GM12891 (cell line): ENCODE results near the gene C11orf98.

Experiments used
- DNase-seq: peaks from one replicate; pipeline ENCODE4 v3.0.0; 2011; ENCODE audit warnings: low spot score; ENCODE audit not compliant: insufficient read length
- FAIRE-seq: peaks from 2 replicates; lab custom pipeline; 2011; peaks lifted over from hg19 to GRCh38; lab: Jason Lieb, UNC
- PAX5 ChIP-seq: IDR thresholded peaks from 2 replicates; pipeline ENCODE4 v1.6.1; 2011; ENCODE audit warnings: low read length, moderate library complexity, mild to moderate bottlenecking; ENCODE audit not compliant: insufficient read depth, severe bottlenecking
- POLR2A ChIP-seq: IDR thresholded peaks from 2 replicates; pipeline ENCODE4 v1.6.1; 2011; ENCODE audit warnings: low read depth, low read length, control low read depth
- POLR2AphosphoS5 ChIP-seq: IDR thresholded peaks from 2 replicates; pipeline ENCODE4 v1.6.1; 2011; ENCODE audit warnings: low read depth, low read length, control low read depth
- POU2F2 ChIP-seq: IDR thresholded peaks from 2 replicates; pipeline ENCODE4 v1.6.1; 2011; ENCODE audit warnings: low read depth, mild to moderate bottlenecking, control low read depth, low read length, moderate library complexity
- SPI1 ChIP-seq: IDR thresholded peaks from 2 replicates; pipeline ENCODE4 v1.6.1; 2011; ENCODE audit warnings: low read depth, low read length, control low read depth
- TAF1 ChIP-seq: IDR thresholded peaks from 2 replicates; pipeline ENCODE4 v1.6.1; 2011; ENCODE audit warnings: low read depth, low read length, control low read depth

Gene C11orf98

DNA sequence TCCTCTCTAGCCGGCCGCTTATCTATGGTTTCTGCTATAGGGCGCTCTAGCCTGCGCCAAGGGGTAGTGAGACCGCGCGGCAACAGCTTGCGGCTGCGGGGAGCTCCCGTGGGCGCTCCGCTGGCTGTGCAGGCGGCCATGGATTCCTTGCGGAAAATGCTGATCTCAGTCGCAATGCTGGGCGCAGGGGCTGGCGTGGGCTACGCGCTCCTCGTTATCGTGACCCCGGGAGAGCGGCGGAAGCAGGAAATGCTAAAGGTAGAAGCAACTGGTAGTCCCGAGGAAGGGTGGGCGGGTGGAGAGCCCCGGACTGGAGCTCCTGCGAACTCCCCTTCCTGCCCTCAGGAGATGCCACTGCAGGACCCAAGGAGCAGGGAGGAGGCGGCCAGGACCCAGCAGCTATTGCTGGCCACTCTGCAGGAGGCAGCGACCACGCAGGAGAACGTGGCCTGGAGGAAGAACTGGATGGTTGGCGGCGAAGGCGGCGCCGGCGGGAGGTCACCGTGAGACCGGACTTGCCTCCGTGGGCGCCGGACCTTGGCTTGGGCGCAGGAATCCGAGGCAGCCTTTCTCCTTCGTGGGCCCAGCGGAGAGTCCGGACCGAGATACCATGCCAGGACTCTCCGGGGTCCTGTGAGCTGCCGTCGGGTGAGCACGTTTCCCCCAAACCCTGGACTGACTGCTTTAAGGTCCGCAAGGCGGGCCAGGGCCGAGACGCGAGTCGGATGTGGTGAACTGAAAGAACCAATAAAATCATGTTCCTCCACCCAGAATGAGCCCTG lies 6.8 kb upstream of the C11orf98 start, which contains the start of the genes LBHD1 and UQCC3:
Gene LBHD1 (minus strand): TSS at position 660 of the 782 bp plus-strand sequence. CDS start 2,236 bp downstream, outside the sequence.
Gene UQCC3 (plus strand): TSS at position 66 of the 782 bp plus-strand sequence. CDS start 73 bp downstream, at position 139.
- no peak for TF ChIP-seq SPI1
- peak; percentile 89 for TF ChIP-seq POLR2A
- TF ChIP-seq POLR2AphosphoS5, result peak; percentile 94
- peak; percentile 64 for TF ChIP-seq TAF1
- TF ChIP-seq PAX5, result no peak
- peak; percentile 73; the same call in 1 of the 2 replicates for TF ChIP-seq POU2F2
- DNase-seq (peak; percentile 85), FAIRE-seq (peak; percentile 41)

DNA sequence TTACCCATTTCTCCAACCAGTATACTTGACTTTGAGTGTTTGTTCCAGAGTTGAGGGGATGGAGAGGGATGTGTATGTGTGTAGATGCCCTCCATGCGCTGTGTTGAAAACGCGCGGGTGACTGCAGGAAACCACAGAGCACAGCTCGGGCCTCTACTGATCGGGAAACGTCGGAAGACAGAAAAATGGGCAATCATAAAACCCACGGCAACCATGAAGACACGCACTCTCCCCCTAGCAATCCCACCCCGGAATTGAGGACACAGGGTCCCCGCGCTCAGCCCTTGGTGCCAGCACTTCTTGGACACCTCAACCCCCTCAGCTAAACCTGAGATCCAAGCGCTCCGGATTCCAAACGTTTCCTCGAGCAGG lies 6.2 kb upstream of the C11orf98 start:
- DNase-seq, result no peak
- FAIRE-seq, result no peak
- 0 out of 2 replicates have a peak, but pooled peaks have one; percentile 37 for TF ChIP-seq POLR2A
- no peak; the same call in 1 of the 2 replicates for TF ChIP-seq POLR2AphosphoS5

DNA sequence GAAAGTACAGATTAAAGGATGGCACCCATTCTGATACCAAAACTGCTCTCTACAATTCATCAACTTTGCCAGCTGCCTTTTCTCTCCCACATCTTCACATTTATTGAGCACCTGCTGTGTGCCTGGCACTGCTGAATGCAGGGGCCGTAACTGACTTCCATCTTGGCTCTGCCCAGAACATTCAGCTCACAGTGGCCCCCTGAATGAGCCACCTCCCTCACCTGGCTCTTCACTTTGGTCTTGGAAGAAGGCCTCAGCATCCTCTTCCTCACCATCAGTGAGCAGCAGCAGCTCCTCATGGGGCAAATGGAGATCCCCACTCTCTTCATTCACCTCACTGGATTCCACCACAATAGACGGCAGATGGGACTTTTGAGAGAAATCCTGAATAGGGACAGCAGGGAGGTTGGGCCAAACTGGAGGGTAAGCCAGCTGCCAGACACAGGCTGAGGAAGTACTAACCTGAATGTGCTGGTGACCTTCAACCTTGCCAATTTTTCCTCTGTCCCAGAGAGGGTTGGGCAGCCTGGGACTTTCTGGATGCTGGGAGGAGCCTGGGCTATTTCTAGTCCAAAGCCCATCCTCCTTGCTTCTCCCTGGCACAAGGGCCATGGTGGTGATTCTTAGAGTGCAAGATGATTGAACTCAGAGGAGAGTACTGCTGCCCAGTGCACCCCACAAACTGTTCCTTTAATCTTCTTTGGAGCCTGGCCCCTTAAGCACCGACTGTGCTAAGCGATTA lies 4.6 kb upstream of the C11orf98 start:
- TF ChIP-seq TAF1, result no peak
- TF ChIP-seq POLR2A, result no peak
- TF ChIP-seq POLR2AphosphoS5, result no peak
- TF ChIP-seq POU2F2, result no peak
- TF ChIP-seq SPI1, result no peak
- TF ChIP-seq PAX5, result no peak
- DNase-seq, result no peak
- no peak for FAIRE-seq

DNA sequence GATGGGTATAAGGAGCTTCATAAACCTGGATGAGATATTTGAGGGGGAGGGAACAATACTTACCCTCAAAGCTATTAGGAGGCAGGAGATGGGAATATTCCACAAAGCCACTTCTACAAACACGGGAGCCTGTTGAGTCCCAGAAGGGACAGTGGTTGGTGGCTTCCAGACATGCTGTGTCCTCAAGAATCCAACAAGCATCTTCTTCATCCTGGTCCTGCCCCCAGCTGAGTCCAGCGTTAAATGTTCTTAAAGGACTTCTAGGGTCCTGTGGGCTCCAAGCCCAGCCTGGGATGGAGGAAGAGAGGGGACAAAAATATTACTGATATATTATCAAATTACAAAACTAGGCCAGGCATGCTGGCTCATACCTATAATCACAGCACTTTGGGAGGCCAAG lies 2.5 kb upstream of the C11orf98 start:
- FAIRE-seq, result no peak
- no peak for TF ChIP-seq TAF1
- TF ChIP-seq POLR2AphosphoS5, result no peak
- TF ChIP-seq PAX5, result no peak
- TF ChIP-seq POLR2A, result no peak
- no peak for TF ChIP-seq SPI1
- TF ChIP-seq POU2F2, result no peak
- no peak for DNase-seq

DNA sequence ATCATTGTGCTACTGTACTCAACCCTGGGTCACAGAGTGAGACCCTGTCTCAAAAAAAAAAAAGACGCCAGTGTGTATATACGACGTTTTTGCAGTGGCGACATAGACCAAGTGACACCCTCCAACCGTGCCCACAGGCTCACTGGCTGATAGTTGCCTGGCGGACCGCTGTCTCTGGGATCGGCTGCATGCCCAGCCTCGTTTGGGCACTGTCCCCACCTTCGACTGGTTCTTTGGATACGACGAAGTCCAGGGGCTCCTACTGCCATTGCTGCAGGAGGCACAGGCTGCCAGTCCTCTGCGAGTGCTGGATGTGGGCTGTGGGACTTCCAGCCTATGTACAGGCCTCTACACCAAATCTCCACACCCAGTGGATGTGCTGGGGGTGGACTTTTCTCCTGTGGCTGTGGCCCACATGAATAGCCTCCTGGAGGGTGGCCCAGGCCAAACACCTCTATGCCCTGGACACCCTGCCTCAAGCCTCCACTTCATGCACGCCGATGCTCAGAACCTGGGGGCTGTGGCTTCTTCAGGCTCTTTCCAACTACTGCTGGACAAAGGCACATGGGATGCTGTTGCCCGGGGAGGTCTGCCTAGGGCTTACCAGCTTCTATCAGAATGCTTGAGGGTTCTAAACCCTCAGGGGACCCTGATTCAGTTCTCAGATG lies 1.4 kb upstream of the C11orf98 start:
- DNase-seq (no peak), FAIRE-seq (no peak)
- TF ChIP-seq POLR2AphosphoS5 (peak; percentile 49; the same call in 1 of the 2 replicates), POLR2A (peak; percentile 20; the same call in 1 of the 2 replicates), SPI1 (no peak), PAX5 (no peak)

DNA sequence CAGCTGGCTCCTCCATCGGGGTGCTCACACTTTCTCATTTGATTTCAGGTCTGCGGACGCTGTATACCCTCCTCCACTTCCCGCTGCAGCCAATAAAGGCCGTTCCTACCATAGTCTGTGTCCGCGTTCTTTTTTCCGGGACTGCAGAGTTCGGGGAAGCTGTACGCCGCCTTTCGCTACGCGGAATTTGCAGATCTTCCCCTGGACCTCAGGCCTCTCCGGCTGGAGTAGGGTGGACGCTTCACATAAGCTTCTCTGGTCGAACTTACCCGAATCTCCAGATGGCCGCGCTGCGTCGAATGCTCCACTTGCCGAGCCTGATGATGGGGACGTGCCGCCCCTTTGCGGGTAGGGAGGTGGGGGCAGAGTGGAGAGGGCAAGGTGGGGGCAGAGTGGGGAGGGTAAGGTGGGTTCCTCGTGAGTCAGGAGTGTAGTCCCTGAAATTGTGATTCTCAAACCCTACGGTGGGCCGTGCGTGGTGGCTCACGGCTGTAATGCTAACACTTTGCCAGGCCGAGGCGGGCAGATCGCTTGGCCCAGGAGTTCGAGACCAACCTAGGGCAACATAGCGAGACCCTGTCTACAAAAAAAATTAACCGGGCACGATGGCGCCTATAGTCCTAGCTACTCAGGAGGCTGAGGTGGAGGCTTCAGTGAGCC lies 719 bp upstream of the C11orf98 start:
- FAIRE-seq, result peak; percentile 47
- no peak for DNase-seq
- TF ChIP-seq PAX5 (no peak), POU2F2 (no peak), POLR2AphosphoS5 (0 out of 2 replicates have a peak, but pooled peaks have one; percentile 3), POLR2A (no peak)

DNA sequence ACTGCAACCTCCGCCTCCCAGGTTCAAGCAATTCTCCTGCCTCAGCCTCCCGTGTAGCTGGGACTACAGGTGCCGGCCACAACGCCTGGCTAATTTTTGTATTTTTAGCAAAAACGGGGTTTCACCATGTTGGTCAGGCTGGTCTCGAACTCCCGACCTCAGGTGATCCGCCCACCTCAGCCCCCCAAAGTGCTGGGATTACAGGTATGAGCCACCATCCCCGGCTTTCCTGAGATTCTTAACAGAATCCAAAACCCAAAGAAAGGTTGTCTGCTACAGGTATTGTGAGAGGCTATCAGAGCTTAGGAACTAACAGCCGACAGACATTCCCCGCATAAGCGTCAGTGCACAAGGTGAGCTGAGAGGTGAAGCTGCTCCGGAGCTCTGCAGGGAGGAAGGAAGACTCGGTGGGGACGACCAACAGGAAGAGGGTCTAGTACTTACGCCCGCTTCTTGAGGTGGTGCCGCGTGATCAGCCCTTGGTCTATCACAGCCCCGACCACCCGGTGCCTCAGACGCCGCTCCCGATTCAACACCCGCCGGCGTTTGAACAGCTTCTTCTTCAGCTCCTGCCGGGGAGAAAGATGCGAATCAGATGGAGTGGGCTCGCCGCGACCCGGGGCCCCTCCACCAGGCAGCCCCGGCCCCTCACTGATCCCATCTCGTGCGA lies 470 bp downstream of the C11orf98 start:
- FAIRE-seq, result no peak
- TF ChIP-seq POLR2A (no peak), PAX5 (no peak), POLR2AphosphoS5 (no peak), POU2F2 (no peak), TAF1 (no peak), SPI1 (no peak)
- peak; percentile 59 for DNase-seq

DNA sequence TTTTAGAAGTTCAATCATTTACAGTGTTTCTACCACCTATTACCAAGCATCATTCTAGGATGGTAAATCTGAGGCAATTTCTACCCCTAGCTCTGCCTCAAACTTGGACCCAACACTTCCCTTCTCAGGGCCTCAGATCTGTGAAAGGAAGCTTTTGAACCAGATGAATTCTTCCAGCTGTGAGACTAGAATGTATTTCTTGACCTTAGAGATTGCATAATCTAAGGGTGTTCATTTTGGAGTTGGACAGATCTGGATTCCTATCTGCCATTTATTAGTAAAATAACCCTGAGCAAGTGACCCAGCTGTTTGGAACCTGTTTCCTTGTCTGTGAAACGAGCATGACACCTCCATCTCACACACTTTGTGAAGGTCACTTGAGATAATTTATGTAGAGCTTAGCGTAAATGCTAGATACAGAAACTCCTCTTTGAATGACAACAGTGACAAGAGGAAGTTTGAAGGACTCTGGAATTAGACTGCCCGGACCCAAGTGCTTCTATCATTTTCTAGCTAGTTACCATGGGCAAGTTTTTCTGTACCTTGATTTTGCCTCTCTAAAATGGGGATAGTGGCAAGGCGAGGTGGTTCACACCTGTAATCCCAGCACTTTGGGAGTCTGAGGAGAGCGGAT lies 8.1 kb downstream of the C11orf98 start:
- FAIRE-seq (no peak), DNase-seq (no peak)
- TF ChIP-seq POU2F2 (no peak), POLR2AphosphoS5 (no peak), SPI1 (no peak), POLR2A (no peak), PAX5 (no peak), TAF1 (no peak)

DNA sequence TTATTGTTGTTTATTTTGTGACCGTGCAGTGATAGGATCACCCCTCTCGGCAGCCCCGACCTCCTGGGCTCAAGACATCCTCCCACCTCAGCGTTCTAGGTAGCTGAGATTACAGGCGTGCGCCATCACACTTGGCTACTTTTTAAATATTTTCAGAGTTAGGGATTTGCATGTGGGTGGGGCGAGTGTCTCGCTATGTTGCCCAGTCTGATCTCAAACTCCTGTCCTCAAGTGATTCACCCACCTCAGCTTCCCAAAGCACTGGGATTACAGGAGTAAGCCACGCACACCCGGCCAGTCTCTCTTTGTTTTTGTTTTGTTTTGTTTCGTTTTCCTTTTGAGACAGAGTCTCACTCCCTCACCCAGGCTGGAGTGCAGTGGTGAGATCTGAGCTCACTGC lies 10.7 kb downstream of the C11orf98 start:
- no peak for FAIRE-seq

More for the DNA sequence above, 10.7 kb downstream of the C11orf98 start:
- TF ChIP-seq SPI1, result no peak
- TF ChIP-seq POLR2AphosphoS5, result no peak
- TF ChIP-seq TAF1, result no peak
- TF ChIP-seq PAX5, result no peak
- DNase-seq, result no peak
